IMR-90 (cell line): Measurements from ENCODE around the gene SS18L1. TPM values are rescaled to one million over a fixed set of nuclear protein-coding genes. Genes with fewer than 3 reads are reported as not detected.

Experiments
- ATAC-seq: fragments of 200-7000 bp; cut with Tn5 transposase; 2 replicates; pipeline ENCODE4 v1.9.1; 2020; ENCODE audit warnings: low read depth, mild to moderate bottlenecking, moderate library complexity
- BruUV-seq: library from RNA; stranded (reverse); fragments of 400-500 nt; replicated peaks from 2 replicates; lab custom pipeline; 2021; lab: Mats Ljungman, UMichigan
- CTCF ChIA-PET: fragments of 300-600 bp; formaldehyde crosslinking; extraction: SDS; loops from one replicate; lab custom pipeline; 2021; ENCODE audit warnings: antibody characterized with exemption; lab: Yijun Ruan, JAX
- POLR2A ChIA-PET: fragments of 300-600 bp; sonication (Branson Sonifier 250); formaldehyde crosslinking; loops from one replicate; lab custom pipeline; 2022; ENCODE audit warnings: antibody characterized with exemption; ENCODE audit not compliant: unreplicated experiment; lab: Charles Lee
- DNase-seq: peaks from one replicate; pipeline ENCODE4 v3.0.0; 2013
- H2AFZ ChIP-seq: replicated peaks from 2 replicates; pipeline ENCODE3; 2013; ENCODE audit warnings: low read length, mild to moderate bottlenecking; ENCODE audit not compliant: poor library complexity
- H2AK5ac ChIP-seq: 2 replicates; pipeline ENCODE4 v1.6.1; 2013; ENCODE audit warnings: low read depth, low read length, inconsistent platforms
- H2AK9ac ChIP-seq: replicated peaks from 2 replicates; pipeline ENCODE3; 2013; ENCODE audit warnings: mild to moderate bottlenecking, low read depth, low read length, moderate library complexity; ENCODE audit not compliant: poor library complexity
- H2BK120ac ChIP-seq: 2 replicates; pipeline ENCODE4 v1.6.1; 2013; ENCODE audit warnings: low read depth, low read length, inconsistent platforms
- H2BK15ac ChIP-seq: 3 replicates; pipeline ENCODE4 v1.6.1; 2013; ENCODE audit warnings: low read depth, low read length, inconsistent platforms
- H2BK20ac ChIP-seq: 2 replicates; pipeline ENCODE4 v1.6.1; 2013; ENCODE audit warnings: low read depth, mild to moderate bottlenecking, inconsistent platforms, low read length, moderate library complexity
- H2BK5ac ChIP-seq: 2 replicates; pipeline ENCODE4 v1.6.1; 2013; ENCODE audit warnings: mild to moderate bottlenecking, low read depth, low read length, inconsistent platforms; ENCODE audit not compliant: poor library complexity, severe bottlenecking
- H3K14ac ChIP-seq: replicated peaks from 2 replicates; pipeline ENCODE4 v1.6.1; 2013; ENCODE audit warnings: low read depth, low read length, inconsistent platforms
- H3K18ac ChIP-seq: 2 replicates; pipeline ENCODE4 v1.6.1; 2013; ENCODE audit warnings: low read depth, low read length, control low read depth
- H3K23ac ChIP-seq: 2 replicates; pipeline ENCODE4 v1.6.1; 2013; ENCODE audit warnings: low read depth, low read length, inconsistent platforms
- H3K27ac ChIP-seq: 2 replicates; pipeline ENCODE4 v1.5.1; 2013; ENCODE audit warnings: mild to moderate bottlenecking, control low read depth, low read length; ENCODE audit not compliant: insufficient read depth
- H3K27me3 ChIP-seq: 2 replicates; pipeline ENCODE4 v1.6.1; 2013; ENCODE audit warnings: low read length; ENCODE audit not compliant: control insufficient read depth, insufficient read depth
- H3K36me3 ChIP-seq: 2 replicates; pipeline ENCODE4 v1.6.1; 2013; ENCODE audit warnings: low read length, mixed read lengths; ENCODE audit not compliant: control insufficient read depth, insufficient read depth
- H3K4ac ChIP-seq: 2 replicates; pipeline ENCODE4 v1.6.1; 2013; ENCODE audit warnings: low read depth, low read length, inconsistent platforms
- H3K4me1 ChIP-seq: 2 replicates; pipeline ENCODE4 v1.6.1; 2013; ENCODE audit warnings: low read length, mixed read lengths; ENCODE audit not compliant: control insufficient read depth, insufficient read depth
- H3K4me2 ChIP-seq: 2 replicates; pipeline ENCODE4 v1.6.1; 2013; ENCODE audit warnings: low read depth, mild to moderate bottlenecking, control low read depth, low read length, moderate library complexity
- H3K4me3 ChIP-seq: 2 replicates; pipeline ENCODE4 v1.5.1; 2013; ENCODE audit warnings: low read depth, mild to moderate bottlenecking, control low read depth, low read length, moderate library complexity; ENCODE audit not compliant: insufficient read depth
- H3K56ac ChIP-seq: 2 replicates; pipeline ENCODE4 v1.6.1; 2013; ENCODE audit warnings: low read length, inconsistent platforms; ENCODE audit not compliant: insufficient read depth; ENCODE audit errors: extremely low read depth
- H3K79me1 ChIP-seq, 2 experiments: 2 replicates each; pipeline ENCODE4 v1.6.1; 2013; ENCODE audit warnings: low read length in 2 of 2, inconsistent platforms in 1 of 2, low read depth in 1 of 2
- H3K9ac ChIP-seq: 2 replicates; pipeline ENCODE4 v1.6.1; 2013; ENCODE audit warnings: low read depth, low read length, control low read depth
- H3K9me1 ChIP-seq: 2 replicates; pipeline ENCODE4 v1.6.1; 2013; ENCODE audit warnings: low read length, inconsistent platforms; ENCODE audit not compliant: insufficient read depth
- H3K9me3 ChIP-seq: 2 replicates; pipeline ENCODE4 v1.6.1; 2013; ENCODE audit warnings: low read length; ENCODE audit not compliant: control insufficient read depth, insufficient read depth
- H4K20me1 ChIP-seq: 2 replicates; pipeline ENCODE4 v1.6.1; 2013; ENCODE audit warnings: low read length, inconsistent platforms; ENCODE audit not compliant: insufficient read depth
- H4K5ac ChIP-seq: 2 replicates; pipeline ENCODE4 v1.6.1; 2013; ENCODE audit warnings: mild to moderate bottlenecking, low read depth, low read length, control low read depth
- H4K8ac ChIP-seq, 2 experiments: 2 replicates each; pipeline ENCODE4 v1.6.1; 2013; ENCODE audit warnings: low read depth in 2 of 2, low read length in 2 of 2, control low read depth in 1 of 2, inconsistent platforms in 1 of 2
- H4K91ac ChIP-seq: 2 replicates; pipeline ENCODE4 v1.6.1; 2013; ENCODE audit warnings: low read depth, low read length, inconsistent platforms; ENCODE audit not compliant: insufficient read depth
- CEBPB ChIP-seq: IDR thresholded peaks from 2 replicates; pipeline ENCODE4 v1.6.1; 2012; ENCODE audit warnings: low read depth, low read length, improper control_type of control experiment
- CHD1 ChIP-seq: IDR thresholded peaks from 2 replicates; pipeline ENCODE4 v1.6.1; 2012; ENCODE audit warnings: low read depth, low read length, improper control_type of control experiment
- ELK1 ChIP-seq: fragments of 150-350 bp; IDR thresholded peaks from 2 replicates; pipeline ENCODE4 v1.6.1; 2016; ENCODE audit warnings: low read depth, mild to moderate bottlenecking, low read length, moderate library complexity, borderline replicate concordance
- FOS ChIP-seq: fragments of 150-350 bp; IDR thresholded peaks from 2 replicates; pipeline ENCODE4 v1.6.1; 2016; ENCODE audit warnings: low read depth, low read length
- MAFK ChIP-seq: IDR thresholded peaks from 2 replicates; pipeline ENCODE4 v1.6.1; 2012; ENCODE audit warnings: low read depth, low read length, improper control_type of control experiment
- MXI1 ChIP-seq: IDR thresholded peaks from 2 replicates; pipeline ENCODE4 v1.6.1; 2012; ENCODE audit warnings: low read depth, mild to moderate bottlenecking, low read length, moderate library complexity, borderline replicate concordance
- POLR2A ChIP-seq: IDR thresholded peaks from 2 replicates; pipeline ENCODE4 v1.6.1; 2012; ENCODE audit warnings: mild to moderate bottlenecking, low read depth, low read length
- RCOR1 ChIP-seq: IDR thresholded peaks from 2 replicates; pipeline ENCODE4 v1.6.1; 2012; ENCODE audit warnings: mild to moderate bottlenecking, low read length, improper control_type of control experiment; ENCODE audit not compliant: insufficient replicate concordance
- WGBS, 2 experiments: methylation state at CpG; one replicate each; pipeline versions ENCODE4 v1.1.5 to v1.1.7; 2013; ENCODE audit warnings: missing lambda C conversion rate in 2 of 2; ENCODE audit not compliant: insufficient read length in 1 of 2; ENCODE audit errors: extremely low coverage in 2 of 2; 5-methylcytosine and 5-hydroxymethylcytosine counted together
- dilution Hi-C: fragments of 300-500 bp; cut with HindIII; formaldehyde crosslinking; loops from one replicate; pipeline ENCODE4 v1.14.3; 2018; ENCODE audit warnings: low sequenced_read_pairs; ENCODE audit not compliant: unreplicated experiment
- in situ Hi-C: fragments of 300-500 bp; cut with MboI; formaldehyde crosslinking; loops from 3 replicates; pipeline ENCODE4 v1.14.3; 2019; ENCODE audit warnings: low sequenced_read_pairs, inconsistent platforms, mixed read lengths
- intact Hi-C: fragments of 100-400 bp; cut with micrococcal nuclease; formaldehyde crosslinking; loops from 2 replicates; pipeline ENCODE4 v1.10.0; 2022
- polyA plus RNA-seq, 3 experiments: library from polyadenylated mRNA; depleted of rRNA; stranded (reverse); fragments of >200 nt; gene quantifications; 2 replicates each; pipeline ENCODE4 v1.2.3, GENCODE V29; 2012; ENCODE audit warnings: low replicate concordance in 1 of 3
- total RNA-seq: library from RNA; depleted of rRNA; stranded (reverse); fragments of >200 nt; gene quantifications from 2 replicates; pipeline ENCODE4 v1.2.3, GENCODE V29; 2012

Gene SS18L1
- total and polyA plus RNA-seq, 2 of the 4 experiments (the other 2 are of a cell fraction) = 8.1 to 12.2 TPM

DNA sequence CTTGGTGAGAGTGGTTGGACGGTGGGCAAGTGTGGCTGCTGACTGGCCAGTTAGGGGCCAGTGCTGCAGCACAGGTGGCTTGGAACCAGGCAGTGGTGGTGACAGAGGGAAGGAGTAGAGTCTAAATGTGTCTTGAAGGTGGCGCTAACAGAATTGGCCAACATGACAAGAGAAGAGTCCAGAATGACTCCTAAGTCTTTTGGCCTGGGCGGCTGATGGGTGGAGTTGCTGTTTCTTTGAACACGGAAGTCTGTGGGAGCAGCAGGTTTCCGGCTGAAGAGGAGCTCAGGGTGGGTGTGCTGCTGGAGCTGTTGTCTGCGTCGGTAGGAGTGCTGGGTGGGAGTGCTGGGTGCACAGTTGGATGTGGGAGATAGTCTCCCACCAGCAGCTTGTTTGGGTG lies 11.1 kb upstream of the SS18L1 start:
- Histone ChIP-seq H3K4ac (no peak overlapping the region), H3K9me3 (no peaks in the 10 kb centered on the region), H4K20me1 (peaks cover 57% of the 10 kb centered on the region), H3K36me3 (peaks cover 81% of the 10 kb centered on the region), H4K5ac (no peak overlapping the region), H2AK9ac (no peak overlapping the region), H2BK120ac (no peak overlapping the region), H2BK15ac (no peak overlapping the region), H3K27ac (no peak overlapping the region), H2AK5ac (no peak overlapping the region), H2AFZ (no peak overlapping the region), H4K91ac (no peak overlapping the region), H2BK20ac (no peak overlapping the region), H3K4me3 (no peak overlapping the region), H3K18ac (no peak overlapping the region), H3K4me1 (peaks cover 3% of the 10 kb centered on the region; the same call in 1 of the 2 replicates), H3K27me3 (no peaks in the 10 kb centered on the region), H3K23ac (no peak overlapping the region), H3K14ac (no peak overlapping the region), H3K79me1 (peaks cover 9 to 68% of the 10 kb centered on the region in 2 experiments), H3K9ac (no peak overlapping the region), H3K56ac (no peak overlapping the region), H2BK5ac (no peak overlapping the region), H4K8ac (no peak overlapping the region), H3K4me2 (no peak overlapping the region), H3K9me1 (no peaks in the 10 kb centered on the region)
- CTCF ChIA-PET = no interaction called here
- DNase-seq = no peak
- in situ Hi-C loops = no loop called here
- dilution Hi-C loops = no loop called here
- TF ChIP-seq CHD1 (no peak), RCOR1 (no peak), POLR2A (no peak), CEBPB (no peak), FOS (no peak), MXI1 (no peak), MAFK (no peak), ELK1 (no peak)
- WGBS, 2 experiments = 100% methylated on average over 2 of the region's 7 CpGs; no CpG with 5 or more reads in 1 of the 2 experiments
- no peak for ATAC-seq
- POLR2A ChIA-PET = no interaction called here
- intact Hi-C loops = no loop called here
- BruUV-seq = no TSS peak
